ELR (cell line): ENCODE measurements around the gene DNHD1.

Experiments
- DNase-seq: peaks from one replicate; pipeline ENCODE4 v3.0.0-alpha.2; 2015; ENCODE audit warnings: low read depth

DNHD1 gene

DNA sequence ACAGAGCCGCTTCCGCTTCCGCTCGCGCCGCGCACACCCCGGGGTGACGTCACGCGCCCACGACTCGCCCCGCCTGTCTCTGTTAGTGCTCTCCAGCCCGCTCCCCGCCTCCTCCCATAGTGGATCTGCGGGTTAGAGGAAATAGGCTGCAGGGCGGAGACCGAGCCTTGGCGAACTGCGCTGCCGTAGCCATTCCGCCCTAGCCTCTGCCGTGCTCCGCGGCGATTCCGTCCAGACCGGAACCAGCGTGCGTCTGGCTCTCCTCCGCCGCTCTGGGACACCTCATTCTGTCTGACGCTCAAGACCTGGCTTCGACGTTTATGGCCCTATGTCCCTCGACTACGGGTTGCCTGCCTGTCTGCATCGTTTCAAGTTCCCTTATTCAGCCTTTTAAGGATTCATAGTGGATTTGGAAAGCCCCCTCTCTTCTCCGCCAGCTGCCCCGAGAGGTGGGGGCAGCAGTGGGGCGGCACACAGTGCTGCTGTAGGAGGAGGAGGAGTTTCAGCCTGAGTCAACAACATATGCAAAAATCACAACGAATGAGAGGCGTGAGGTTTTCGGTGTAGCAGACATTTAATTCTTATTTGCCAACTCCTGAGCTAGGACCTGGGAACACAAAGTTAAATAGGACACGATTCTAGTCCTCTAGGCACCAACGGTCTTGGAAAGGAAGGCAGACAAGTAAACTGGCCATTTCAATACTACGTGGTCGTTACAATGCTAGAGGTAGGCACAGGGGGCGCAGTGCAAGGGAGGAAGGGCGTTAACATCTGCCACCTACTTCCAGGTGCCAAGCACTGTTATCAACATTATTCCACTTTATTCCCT is 115.3 kb downstream of the DNHD1 start, which contains the start of gene TAF10:
Gene TAF10, minus strand, starts transcription at position 4 of the 829 bp plus-strand sequence. CDS start 27 bp downstream, outside the sequence.
- DNase-seq: peak; percentile 98

DNA sequence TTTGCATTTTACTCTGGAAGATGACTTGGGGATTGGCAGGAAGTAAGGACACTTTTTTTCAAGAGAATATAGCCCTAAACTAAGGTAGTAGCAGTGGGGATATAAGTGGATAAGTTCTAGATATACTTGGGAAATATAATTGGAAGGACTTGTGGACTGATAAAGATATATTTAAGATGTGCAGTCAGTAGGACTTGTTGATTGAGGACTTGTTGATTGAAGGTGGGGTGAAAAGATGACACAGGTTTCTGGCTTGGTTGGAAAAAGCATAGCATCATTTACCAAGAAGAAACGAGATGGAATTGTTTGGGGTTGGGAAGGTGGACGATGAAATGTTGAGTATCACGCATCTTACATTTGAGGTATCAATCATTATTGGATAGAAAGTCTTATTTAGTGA is 116.4 kb downstream of the DNHD1 start:
- DNase-seq: no peak

GRCh38 chr11:6614446-6614845 is 117.4 kb downstream of the DNHD1 start:
- no peak for DNase-seq

GRCh38 chr11:6615046-6615445 is 118.0 kb downstream of the DNHD1 start:
- no peak for DNase-seq

DNA sequence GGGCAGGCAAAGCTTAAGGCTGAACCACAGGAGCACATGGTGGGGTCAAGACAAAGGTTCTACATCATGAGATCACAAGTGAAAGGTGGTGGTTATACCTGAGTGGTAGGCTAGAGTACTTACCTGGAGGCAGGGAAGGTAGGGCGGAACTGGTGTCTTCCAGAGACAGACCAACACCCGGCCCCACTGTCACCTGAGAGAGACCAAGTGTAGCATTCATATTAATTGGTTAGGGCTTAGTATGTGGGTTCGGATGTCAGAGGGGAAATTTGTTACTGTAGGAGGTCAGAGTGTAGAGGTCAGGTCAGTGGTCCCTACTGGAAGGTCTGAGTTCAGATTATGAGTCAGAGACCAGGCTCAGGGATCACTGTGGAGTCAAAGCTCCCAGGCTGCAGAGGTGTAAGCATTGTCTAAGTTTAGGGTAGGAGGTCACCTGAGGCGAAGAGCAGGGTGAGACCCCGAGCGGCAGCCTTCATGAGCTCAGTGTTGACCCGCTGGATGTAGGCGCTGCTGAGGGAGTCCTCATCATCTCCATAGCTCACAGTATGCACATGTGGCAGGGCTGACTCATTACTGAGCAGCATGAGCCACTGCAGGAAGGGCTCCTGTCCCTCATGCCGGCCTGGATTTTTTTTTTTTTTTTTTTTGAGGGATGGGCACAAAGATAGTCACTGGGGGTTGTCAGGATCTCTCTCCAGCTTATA is 119.0 kb downstream of the DNHD1 start:
- peak; percentile 85 for DNase-seq

DNA sequence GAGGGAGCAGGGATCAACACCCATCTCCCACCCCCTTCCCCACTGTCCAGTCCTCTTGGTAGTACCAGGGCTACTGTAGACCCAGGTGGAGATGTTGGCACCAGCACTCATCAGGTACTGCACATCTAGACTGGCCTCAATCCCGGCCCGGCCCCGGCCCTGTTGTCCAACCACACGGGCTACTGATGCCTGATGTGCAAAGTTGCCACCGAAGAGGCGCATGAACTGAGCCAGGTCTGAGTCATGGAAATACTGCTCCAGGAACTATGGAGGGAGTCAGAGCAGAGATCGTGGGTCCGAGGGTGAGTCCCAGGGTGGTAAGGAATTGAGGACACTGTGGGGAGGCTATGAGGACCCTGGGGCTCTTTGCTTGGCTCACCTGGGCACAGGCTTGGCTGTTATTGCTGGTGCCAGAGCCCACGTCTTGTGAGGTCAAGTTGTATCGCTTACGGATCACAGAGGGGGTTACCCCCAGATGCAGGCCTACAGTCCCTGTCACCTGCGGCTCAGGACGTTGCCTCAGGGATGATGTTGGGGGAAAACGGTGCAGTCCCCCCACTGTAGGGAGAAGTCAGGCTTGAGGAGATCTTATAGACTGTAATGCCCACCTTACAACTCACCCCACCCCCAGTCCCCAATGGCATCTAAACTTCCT is 119.6 kb downstream of the DNHD1 start:
- peak; percentile 65 for DNase-seq

DNA sequence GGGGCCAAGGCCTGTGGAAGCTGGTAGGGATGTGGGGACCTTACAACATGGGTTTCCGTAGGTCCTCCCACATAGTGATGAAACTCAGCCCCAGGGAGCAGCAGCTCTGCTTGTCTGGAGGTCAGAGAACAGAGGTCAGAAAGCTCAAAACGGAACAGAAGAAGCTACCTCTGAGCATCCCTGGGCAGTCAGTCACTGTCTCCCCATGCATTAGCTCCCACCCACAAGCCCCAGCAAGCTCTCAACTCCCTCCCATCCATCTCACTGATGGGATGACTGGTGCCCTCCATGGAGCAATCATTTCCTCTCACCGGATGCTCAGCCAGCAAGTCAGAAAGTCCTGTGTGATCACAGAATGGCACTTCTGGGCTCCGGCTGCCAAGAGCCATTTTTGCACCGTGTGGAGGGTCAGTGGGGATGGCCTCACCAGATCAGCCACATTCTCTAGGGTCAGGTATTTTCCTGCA is 120.3 kb downstream of the DNHD1 start:
- DNase-seq: peak; percentile 81

- peak; percentile 79 for DNase-seq
Observed at GRCh38 chr11:6618117-6619003, 121.3 kb downstream of the DNHD1 start.

- peak; percentile 97 for DNase-seq
Observed at GRCh38 chr11:6619004-6619745, 122.1 kb downstream of the DNHD1 start, which contains the start of gene TPP1. Gene TPP1 (minus strand): TSS chr11:6619422. CDS start chr11:6619400, 22 bp downstream.

DNA sequence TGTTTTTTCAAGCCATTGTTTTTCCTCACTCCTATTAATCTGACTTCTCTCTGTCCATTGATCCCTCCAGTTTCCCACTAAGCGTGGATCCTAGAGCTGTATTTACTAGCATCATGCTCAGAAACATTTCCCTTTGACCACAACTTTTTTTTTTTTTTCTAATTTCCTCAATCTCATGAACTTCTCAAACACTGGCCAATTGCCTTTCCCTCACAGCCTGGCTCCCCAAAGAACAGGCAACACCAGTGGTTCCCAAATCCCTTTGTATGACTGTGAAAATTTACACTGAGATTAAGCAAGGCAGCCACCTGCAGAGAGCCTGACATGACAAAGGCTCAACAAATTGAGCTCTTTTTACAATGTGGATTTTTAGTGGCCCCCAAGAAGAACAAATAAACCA is 123.6 kb downstream of the DNHD1 start:
- DNase-seq: no peak
